Measurements from ENCODE around the gene PLIN1. TPM values are rescaled to one million over a fixed set of nuclear protein-coding genes. Genes with fewer than 3 reads are reported as not detected.

PLIN1 gene
- total RNA-seq, 1 experiment from 2014 or later = 0.32 TPM

DNA sequence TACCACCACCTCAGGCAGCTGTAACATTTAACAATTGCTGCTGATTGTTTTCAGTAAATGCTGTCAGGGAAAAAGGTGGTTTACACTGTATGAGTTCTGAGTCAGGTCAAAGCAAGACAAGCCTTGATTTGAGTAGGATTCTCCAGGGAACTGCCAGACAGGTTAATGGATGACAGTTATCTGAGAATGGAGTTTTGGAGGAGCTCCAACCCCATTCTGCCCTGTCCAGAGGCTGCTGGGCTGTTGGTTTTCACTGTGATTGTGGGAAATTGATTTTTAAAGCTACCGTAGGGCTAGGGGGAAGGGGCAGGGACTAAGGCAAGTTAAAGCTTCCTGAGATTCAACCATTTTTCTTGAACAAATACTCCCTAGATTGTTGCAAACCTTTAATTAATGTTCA is 64.0 kb downstream of the PLIN1 start (continued):
- TF ChIP-seq, protein P1, sequence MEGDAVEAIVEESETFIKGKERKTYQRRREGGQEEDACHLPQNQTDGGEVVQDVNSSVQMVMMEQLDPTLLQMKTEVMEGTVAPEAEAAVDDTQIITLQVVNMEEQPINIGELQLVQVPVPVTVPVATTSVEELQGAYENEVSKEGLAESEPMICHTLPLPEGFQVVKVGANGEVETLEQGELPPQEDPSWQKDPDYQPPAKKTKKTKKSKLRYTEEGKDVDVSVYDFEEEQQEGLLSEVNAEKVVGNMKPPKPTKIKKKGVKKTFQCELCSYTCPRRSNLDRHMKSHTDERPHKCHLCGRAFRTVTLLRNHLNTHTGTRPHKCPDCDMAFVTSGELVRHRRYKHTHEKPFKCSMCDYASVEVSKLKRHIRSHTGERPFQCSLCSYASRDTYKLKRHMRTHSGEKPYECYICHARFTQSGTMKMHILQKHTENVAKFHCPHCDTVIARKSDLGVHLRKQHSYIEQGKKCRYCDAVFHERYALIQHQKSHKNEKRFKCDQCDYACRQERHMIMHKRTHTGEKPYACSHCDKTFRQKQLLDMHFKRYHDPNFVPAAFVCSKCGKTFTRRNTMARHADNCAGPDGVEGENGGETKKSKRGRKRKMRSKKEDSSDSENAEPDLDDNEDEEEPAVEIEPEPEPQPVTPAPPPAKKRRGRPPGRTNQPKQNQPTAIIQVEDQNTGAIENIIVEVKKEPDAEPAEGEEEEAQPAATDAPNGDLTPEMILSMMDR (IDR thresholded peaks at IDR 0.05 in 2 of 3, conservative IDR thresholded peaks at IDR 0.05 in 1 of 3; ENCODE audit: borderline replicate concordance in 1 of 3, insufficient read depth in 1 of 3, low read depth in 2 of 3, low read length in 2 of 3) = no peak
- TF ChIP-seq POLR2A (IDR thresholded peaks at IDR 0.05; ENCODE audit: borderline replicate concordance, extremely low read depth, insufficient read depth, insufficient read length) (no peak), ELF1 (IDR thresholded peaks at IDR 0.05; ENCODE audit: borderline replicate concordance, low read depth) (no peak), EZH2 (IDR thresholded peaks at IDR 0.05) (no peak), FOSL1 (IDR thresholded peaks at IDR 0.05; ENCODE audit: low read depth) (no peak)

Other genes with a start within 250 kb of the PLIN1 start
- not detected for gene RHCG, start 182.8 kb downstream of the PLIN1 start, total RNA-seq (2021; ENCODE audit: unreplicated experiment)
- 24.8 TPM for gene TICRR, start 103.9 kb downstream of the PLIN1 start, total RNA-seq (2021; ENCODE audit: unreplicated experiment)
- gene KIF7, start 23.9 kb downstream of the PLIN1 start, total RNA-seq (2021; ENCODE audit: unreplicated experiment) = 0.12 TPM
- gene PEX11A, start 11.4 kb upstream of the PLIN1 start, total RNA-seq (2021; ENCODE audit: unreplicated experiment) = 7.1 TPM
- 0.42 TPM for gene WDR93, start 11.4 kb upstream of the PLIN1 start, total RNA-seq (2021; ENCODE audit: unreplicated experiment)
- gene MESP1, start 71.9 kb upstream of the PLIN1 start, total RNA-seq (2021; ENCODE audit: unreplicated experiment) = 8.8 TPM
- gene MESP2, start 97.0 kb upstream of the PLIN1 start, total RNA-seq (2021; ENCODE audit: unreplicated experiment) = 0.20 TPM
- gene ANPEP, start 135.5 kb upstream of the PLIN1 start, total RNA-seq (2021; ENCODE audit: unreplicated experiment) = 1.5 TPM
- gene AP3S2, start 214.6 kb upstream of the PLIN1 start, total RNA-seq (2021; ENCODE audit: unreplicated experiment) = 23.3 TPM
- 8.8 TPM for gene ARPIN, start 233.6 kb upstream of the PLIN1 start, total RNA-seq (2021; ENCODE audit: unreplicated experiment)